Thoracic aorta (tissue), 2 donors: ENCODE results near the gene ANXA6. TPM values are rescaled to one million over a fixed set of nuclear protein-coding genes. Genes with fewer than 3 reads are reported as not detected.

ENCODE experiments used
- total RNA-seq, 2 donors: library from RNA; depleted of rRNA; stranded (reverse); fragments of >200 nt; gene quantifications; one replicate each; pipeline versions ENCODE4 v1.1.0 to v1.2.3, GENCODE V29; 2016

Gene ANXA6
- total RNA-seq, 2 donors from 2014 or later = 207 to 349 TPM

Other genes with a start within 250 kb of the ANXA6 start
- 1,000 to 10,000 TPM; 1,240 to 1,874 TPM for gene GPX3, start 137.2 kb downstream of the ANXA6 start, total RNA-seq
- gene TNIP1, start 76.7 kb downstream of the ANXA6 start, total RNA-seq = 100 to 1,000 TPM in 1 of 2 donors, 10 to 100 TPM in 1; 77.4 to 103 TPM
- 10 to 100 TPM; 39.1 to 75.3 TPM for gene CCDC69, start 66.3 kb upstream of the ANXA6 start, total RNA-seq
- 10 to 100 TPM; 26.1 to 32.1 TPM for gene GM2A, start 95.4 kb upstream of the ANXA6 start, total RNA-seq
- gene SLC36A3, start 146.0 kb upstream of the ANXA6 start, total RNA-seq = not detected
- not detected for gene SLC36A2, start 189.8 kb upstream of the ANXA6 start, total RNA-seq